NT2/D1 (cell line): ENCODE results near the gene AGBL4.

ENCODE experiments used
- DNase-seq: peaks from one replicate; pipeline ENCODE4 v3.0.0-alpha.2; 2011; ENCODE audit warnings: low read depth, low spot score
- H3K27me3 ChIP-seq: 2 replicates; pipeline ENCODE4 v1.6.0; 2011; ENCODE audit warnings: mild to moderate bottlenecking; ENCODE audit not compliant: insufficient read length, insufficient read depth
- H3K36me3 ChIP-seq: 2 replicates; pipeline ENCODE4 v1.6.1; 2011; ENCODE audit warnings: mild to moderate bottlenecking, low read length, mixed read lengths; ENCODE audit not compliant: insufficient read depth, insufficient read length
- H3K4me1 ChIP-seq: 2 replicates; pipeline ENCODE4 v1.5.1; 2011; ENCODE audit not compliant: insufficient read depth, insufficient read length
- H3K4me3 ChIP-seq: 2 replicates; pipeline ENCODE4 v1.5.1; 2011; ENCODE audit warnings: low read depth; ENCODE audit not compliant: insufficient read length
- H3K9ac ChIP-seq: 2 replicates; pipeline ENCODE4 v1.6.0; 2011; ENCODE audit warnings: low read depth; ENCODE audit not compliant: insufficient read length
- H3K9me3 ChIP-seq: 2 replicates; pipeline ENCODE4 v1.5.1; 2011; ENCODE audit warnings: mild to moderate bottlenecking, low read length; ENCODE audit not compliant: insufficient read depth
- SUZ12 ChIP-seq: IDR thresholded peaks from 2 replicates; pipeline ENCODE4 v1.6.1; 2011; ENCODE audit not compliant: insufficient read length, insufficient read depth; ENCODE audit errors: extremely low read depth
- YY1 ChIP-seq: IDR thresholded peaks from 2 replicates; pipeline ENCODE4 v1.6.1; 2011; ENCODE audit not compliant: insufficient read length, insufficient read depth
- ZNF274 ChIP-seq: IDR thresholded peaks from 2 replicates; pipeline ENCODE4 v1.6.1; 2011; ENCODE audit warnings: mild to moderate bottlenecking, low read depth, low read length

Gene AGBL4

GRCh38 chr1:49183489-49183888 lies 840.3 kb downstream of the AGBL4 start:
- no peak for TF ChIP-seq YY1
- no peak for TF ChIP-seq SUZ12
- TF ChIP-seq ZNF274 = no peak
- Histone ChIP-seq H3K4me3 (no peak overlapping the region), H3K36me3 (no peaks in the 10 kb centered on the region), H3K9ac (no peak overlapping the region), H3K4me1 (no peaks in the 10 kb centered on the region), H3K9me3 (peaks cover 9% of the 10 kb centered on the region), H3K27me3 (no peaks in the 10 kb centered on the region)
- no peak for DNase-seq

- Histone ChIP-seq H3K9me3 (no peaks in the 10 kb centered on the region), H3K4me3 (no peak overlapping the region), H3K9ac (no peak overlapping the region), H3K36me3 (no peaks in the 10 kb centered on the region), H3K4me1 (no peaks in the 10 kb centered on the region), H3K27me3 (no peaks in the 10 kb centered on the region)
- DNase-seq = no peak
- TF ChIP-seq SUZ12 (no peak), ZNF274 (no peak), YY1 (no peak)
These were observed 842.7 kb downstream of the AGBL4 start for GRCh38 chr1:49181033-49181432.

GRCh38 chr1:49171941-49172593 lies 851.7 kb downstream of the AGBL4 start:
- no peak overlapping the region for H3K4me3 ChIP-seq
- no peaks in the 10 kb centered on the region for H3K9me3 ChIP-seq
- H3K27me3 ChIP-seq = no peaks in the 10 kb centered on the region
- H3K9ac ChIP-seq = no peak overlapping the region
- TF ChIP-seq SUZ12 (no peak), YY1 (no peak), ZNF274 (no peak)
- no peaks in the 10 kb centered on the region for H3K4me1 ChIP-seq
- H3K36me3 ChIP-seq = no peaks in the 10 kb centered on the region
- DNase-seq = no peak

GRCh38 chr1:49166031-49166430 lies 857.7 kb downstream of the AGBL4 start:
- H3K9ac ChIP-seq = no peak overlapping the region

GRCh38 chr1:49163031-49163430 lies 860.7 kb downstream of the AGBL4 start:
- no peak for TF ChIP-seq YY1
- TF ChIP-seq ZNF274 = no peak
- TF ChIP-seq SUZ12 = no peak
- Histone ChIP-seq H3K4me3 (no peak overlapping the region), H3K4me1 (no peaks in the 10 kb centered on the region), H3K36me3 (no peaks in the 10 kb centered on the region), H3K27me3 (no peaks in the 10 kb centered on the region), H3K9me3 (no peaks in the 10 kb centered on the region), H3K9ac (no peak overlapping the region)
- no peak for DNase-seq

More at GRCh38 chr1:49166031-49166430, 857.7 kb downstream of the AGBL4 start:
- H3K4me3 ChIP-seq = no peak overlapping the region
- no peak for TF ChIP-seq YY1
- TF ChIP-seq SUZ12 = no peak
- no peak for TF ChIP-seq ZNF274
- H3K27me3 ChIP-seq = no peaks in the 10 kb centered on the region
- H3K4me1 ChIP-seq = no peaks in the 10 kb centered on the region
- H3K36me3 ChIP-seq = no peaks in the 10 kb centered on the region
- no peak for DNase-seq
- no peaks in the 10 kb centered on the region for H3K9me3 ChIP-seq

- Histone ChIP-seq H3K9me3 (no peaks in the 10 kb centered on the region), H3K27me3 (no peaks in the 10 kb centered on the region), H3K4me3 (no peak overlapping the region), H3K36me3 (no peaks in the 10 kb centered on the region), H3K9ac (no peak overlapping the region), H3K4me1 (no peaks in the 10 kb centered on the region)
- no peak for TF ChIP-seq SUZ12
- no peak for TF ChIP-seq YY1
- no peak for TF ChIP-seq ZNF274
- peak; percentile 16 for DNase-seq
These were observed 863.1 kb downstream of the AGBL4 start for GRCh38 chr1:49160677-49161076.

- TF ChIP-seq YY1 = no peak
- no peak for TF ChIP-seq SUZ12
- TF ChIP-seq ZNF274 = no peak
- Histone ChIP-seq H3K4me3 (no peak overlapping the region), H3K9me3 (peaks cover 23% of the 10 kb centered on the region), H3K27me3 (no peaks in the 10 kb centered on the region), H3K9ac (no peak overlapping the region), H3K4me1 (no peaks in the 10 kb centered on the region), H3K36me3 (no peaks in the 10 kb centered on the region)
- DNase-seq = no peak
These were observed 887.0 kb downstream of the AGBL4 start for GRCh38 chr1:49136738-49137251.
